ENCODE results near the gene NMT2. TPM values are rescaled to one million over a fixed set of nuclear protein-coding genes. Genes with fewer than 3 reads are reported as not detected.

NMT2 gene
- total RNA-seq, 1 donor from 2014 or later, result 13.7 TPM

GRCh38 chr10:15147594-15148392 is 20.7 kb downstream of the NMT2 start:
- Mint-ChIP-seq H3K27me3 (ENCODE audit: low read depth) (no peaks in the 10 kb centered on the region), H3K9me3 (ENCODE audit: low read depth) (no peaks in the 10 kb centered on the region), H3K4me1 (ENCODE audit: low read depth) (no peaks in the 10 kb centered on the region), H3K4me3 (ENCODE audit: unreplicated experiment) (no peak overlapping the region), H3K27ac (ENCODE audit: unreplicated experiment) (no peak overlapping the region), H3K36me3 (ENCODE audit: low read depth) (no peaks in the 10 kb centered on the region)
- TF ChIP-seq, protein P1, sequence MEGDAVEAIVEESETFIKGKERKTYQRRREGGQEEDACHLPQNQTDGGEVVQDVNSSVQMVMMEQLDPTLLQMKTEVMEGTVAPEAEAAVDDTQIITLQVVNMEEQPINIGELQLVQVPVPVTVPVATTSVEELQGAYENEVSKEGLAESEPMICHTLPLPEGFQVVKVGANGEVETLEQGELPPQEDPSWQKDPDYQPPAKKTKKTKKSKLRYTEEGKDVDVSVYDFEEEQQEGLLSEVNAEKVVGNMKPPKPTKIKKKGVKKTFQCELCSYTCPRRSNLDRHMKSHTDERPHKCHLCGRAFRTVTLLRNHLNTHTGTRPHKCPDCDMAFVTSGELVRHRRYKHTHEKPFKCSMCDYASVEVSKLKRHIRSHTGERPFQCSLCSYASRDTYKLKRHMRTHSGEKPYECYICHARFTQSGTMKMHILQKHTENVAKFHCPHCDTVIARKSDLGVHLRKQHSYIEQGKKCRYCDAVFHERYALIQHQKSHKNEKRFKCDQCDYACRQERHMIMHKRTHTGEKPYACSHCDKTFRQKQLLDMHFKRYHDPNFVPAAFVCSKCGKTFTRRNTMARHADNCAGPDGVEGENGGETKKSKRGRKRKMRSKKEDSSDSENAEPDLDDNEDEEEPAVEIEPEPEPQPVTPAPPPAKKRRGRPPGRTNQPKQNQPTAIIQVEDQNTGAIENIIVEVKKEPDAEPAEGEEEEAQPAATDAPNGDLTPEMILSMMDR (IDR thresholded peaks at IDR 0.05), result no peak
- DNase-seq (ENCODE audit: low spot score), result no peak

- Mint-ChIP-seq H3K36me3 (ENCODE audit: low read depth) (no peaks in the 10 kb centered on the region), H3K9me3 (ENCODE audit: low read depth) (no peaks in the 10 kb centered on the region), H3K27me3 (ENCODE audit: low read depth) (no peaks in the 10 kb centered on the region), H3K4me3 (ENCODE audit: unreplicated experiment) (no peak overlapping the region), H3K27ac (ENCODE audit: unreplicated experiment) (no peak overlapping the region), H3K4me1 (ENCODE audit: low read depth) (peaks cover 5% of the 10 kb centered on the region)
- TF ChIP-seq, protein P1 (IDR thresholded peaks at IDR 0.05), result no peak
- no peak for DNase-seq (ENCODE audit: low spot score)
These were observed 22.1 kb downstream of the NMT2 start for GRCh38 chr10:15146366-15146765.

- no peak overlapping the region for H3K27ac Mint-ChIP-seq (ENCODE audit: unreplicated experiment)
- no peak for DNase-seq (ENCODE audit: low spot score)
- no peaks in the 10 kb centered on the region for H3K27me3 Mint-ChIP-seq (ENCODE audit: low read depth)
- H3K36me3 Mint-ChIP-seq (ENCODE audit: low read depth), result no peaks in the 10 kb centered on the region
- H3K9me3 Mint-ChIP-seq (ENCODE audit: low read depth), result no peaks in the 10 kb centered on the region
- TF ChIP-seq, protein P1 (IDR thresholded peaks at IDR 0.05), result no peak
- peaks cover 10% of the 10 kb centered on the region for H3K4me1 Mint-ChIP-seq (ENCODE audit: low read depth)
- H3K4me3 Mint-ChIP-seq (ENCODE audit: unreplicated experiment), result no peak overlapping the region
These were observed 23.7 kb downstream of the NMT2 start for GRCh38 chr10:15144788-15145187.

GRCh38 chr10:15141136-15142054 is 27.1 kb downstream of the NMT2 start:
- no peak for DNase-seq (ENCODE audit: low spot score)
- Mint-ChIP-seq H3K4me1 (ENCODE audit: low read depth) (peaks cover 10% of the 10 kb centered on the region), H3K36me3 (ENCODE audit: low read depth) (peaks cover 6% of the 10 kb centered on the region), H3K4me3 (ENCODE audit: unreplicated experiment) (no peak overlapping the region), H3K27me3 (ENCODE audit: low read depth) (no peaks in the 10 kb centered on the region), H3K27ac (ENCODE audit: unreplicated experiment) (no peak overlapping the region), H3K9me3 (ENCODE audit: low read depth) (no peaks in the 10 kb centered on the region)
- TF ChIP-seq, protein P1 (IDR thresholded peaks at IDR 0.05), result no peak

DNA sequence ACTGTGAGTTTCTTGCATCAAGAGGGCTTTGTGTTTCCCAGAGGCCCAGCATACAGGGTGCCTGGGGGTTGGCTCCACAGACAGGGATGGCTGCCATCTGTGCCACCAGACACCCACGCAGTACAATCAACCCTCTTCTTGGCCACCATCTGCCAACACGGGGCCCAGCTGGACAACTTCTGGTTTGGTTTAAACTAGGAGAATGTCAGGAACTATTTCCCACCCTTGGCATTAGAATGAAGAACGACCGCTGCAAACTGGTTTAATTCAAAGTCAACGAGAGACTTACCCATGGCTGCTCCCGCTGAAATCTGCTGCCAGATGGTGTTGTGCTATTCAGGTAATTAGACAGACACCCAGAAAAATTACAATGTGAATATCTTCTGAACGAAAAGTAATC is 27.8 kb downstream of the NMT2 start:
- no peak for DNase-seq (ENCODE audit: low spot score)
- peaks cover 6% of the 10 kb centered on the region for H3K36me3 Mint-ChIP-seq (ENCODE audit: low read depth)
- no peaks in the 10 kb centered on the region for H3K9me3 Mint-ChIP-seq (ENCODE audit: low read depth)
- TF ChIP-seq, protein P1 (IDR thresholded peaks at IDR 0.05), result no peak
- no peaks in the 10 kb centered on the region for H3K27me3 Mint-ChIP-seq (ENCODE audit: low read depth)
- H3K4me3 Mint-ChIP-seq (ENCODE audit: unreplicated experiment), result no peak overlapping the region
- H3K4me1 Mint-ChIP-seq (ENCODE audit: low read depth), result peaks cover 10% of the 10 kb centered on the region
- no peak overlapping the region for H3K27ac Mint-ChIP-seq (ENCODE audit: unreplicated experiment)

Data from chondrocyte (in vitro differentiated cells).